Liver (tissue), 9 donors: Measurements from ENCODE around the gene RIMKLB. TPM values are rescaled to one million over a fixed set of nuclear protein-coding genes. Genes with fewer than 3 reads are reported as not detected.
A peak's percentile ranks its signal among the peaks of the same experiment; 100 is the strongest.

Experiments used
- DNase-seq: peaks from one replicate; pipeline ENCODE4 v3.0.0-alpha.2; 2017; ENCODE audit warnings: low spot score
- H3K27ac ChIP-seq, 2 donors: one replicate each; pipeline ENCODE4 v1.7.0; 2013; ENCODE audit warnings: inconsistent platforms in 2 of 2, low read length in 2 of 2, control low read depth in 1 of 2, low read depth in 1 of 2, mild to moderate bottlenecking in 1 of 2
- H3K27me3 ChIP-seq, 4 donors: one replicate each; pipeline versions ENCODE4 v1.6.1 to v1.7.0; 2013; ENCODE audit warnings: low read length in 3 of 4, inconsistent platforms in 1 of 4, mild to moderate bottlenecking in 1 of 4, moderate library complexity in 1 of 4; ENCODE audit not compliant: control insufficient read depth in 4 of 4, insufficient read depth in 4 of 4
- H3K36me3 ChIP-seq, 4 donors: one replicate each; pipeline versions ENCODE4 v1.6.1 to v1.7.0; 2013; ENCODE audit warnings: low read length in 3 of 4, mild to moderate bottlenecking in 3 of 4, low read depth in 1 of 4, moderate library complexity in 1 of 4; ENCODE audit not compliant: control insufficient read depth in 4 of 4, insufficient read depth in 3 of 4
- H3K4me1 ChIP-seq, 4 donors: one replicate each; pipeline versions ENCODE4 v1.6.1 to v1.7.0; 2013; ENCODE audit warnings: low read length in 3 of 4, mild to moderate bottlenecking in 3 of 4, moderate library complexity in 1 of 4; ENCODE audit not compliant: control insufficient read depth in 4 of 4, insufficient read depth in 4 of 4
- H3K4me3 ChIP-seq, 3 donors: one replicate each; pipeline versions ENCODE4 v1.6.1 to v1.7.0; 2013; ENCODE audit warnings: low read length in 3 of 3, control low read depth in 1 of 3, low read depth in 1 of 3, mild to moderate bottlenecking in 1 of 3
- H3K9ac ChIP-seq, 2 donors: one replicate each; pipeline ENCODE4 v1.7.0; 2013; ENCODE audit warnings: low read length in 2 of 2, mild to moderate bottlenecking in 2 of 2, moderate library complexity in 2 of 2, control low read depth in 1 of 2, low read depth in 1 of 2
- H3K9me3 ChIP-seq, 4 donors: one replicate each; pipeline versions ENCODE4 v1.6.1 to v1.7.0; 2013; ENCODE audit warnings: low read length in 3 of 4; ENCODE audit not compliant: control insufficient read depth in 4 of 4
- ATF3 ChIP-seq: IDR thresholded peaks from 2 replicates; pipeline ENCODE4 v1.6.1; 2016; ENCODE audit warnings: antibody characterized with exemption
- EGR1 ChIP-seq, 2 donors: IDR thresholded peaks; 2 replicates each; pipeline ENCODE4 v1.6.1; 2016 to 2018; ENCODE audit warnings: antibody characterized with exemption in 2 of 2, low read depth in 2 of 2
- FOXA1 ChIP-seq: IDR thresholded peaks from 2 replicates; pipeline ENCODE4 v1.6.1; 2016; ENCODE audit warnings: antibody characterized with exemption
- FOXA2 ChIP-seq: IDR thresholded peaks from 2 replicates; pipeline ENCODE4 v1.6.1; 2016; ENCODE audit warnings: antibody characterized with exemption
- GABPA ChIP-seq, 2 donors: IDR thresholded peaks in 1 of 2; conservative IDR thresholded peaks in 1 of 2; 2 replicates each; pipeline ENCODE4 v1.6.1; 2016; ENCODE audit warnings: antibody characterized with exemption in 2 of 2, mild to moderate bottlenecking in 1 of 2, moderate library complexity in 1 of 2
- HNF4A ChIP-seq, 2 donors: conservative IDR thresholded peaks; 2 replicates each; pipeline ENCODE4 v1.6.1; 2016; ENCODE audit warnings: antibody characterized with exemption in 2 of 2, mild to moderate bottlenecking in 2 of 2
- HNF4G ChIP-seq: IDR thresholded peaks from 2 replicates; pipeline ENCODE4 v1.6.1; 2016; ENCODE audit warnings: antibody characterized with exemption
- JUND ChIP-seq, 2 donors: IDR thresholded peaks; 2 replicates each; pipeline ENCODE4 v1.6.1; 2016; ENCODE audit warnings: antibody characterized with exemption in 2 of 2
- RAD21 ChIP-seq, 2 donors: IDR thresholded peaks; 2 replicates each; pipeline ENCODE4 v1.6.1; 2016; ENCODE audit warnings: antibody characterized with exemption in 2 of 2, mild to moderate bottlenecking in 2 of 2
- REST ChIP-seq: IDR thresholded peaks from 2 replicates; pipeline ENCODE4 v1.6.1; 2016; ENCODE audit warnings: antibody characterized with exemption, mild to moderate bottlenecking
- RXRA ChIP-seq, 2 donors: IDR thresholded peaks; 2 replicates each; pipeline ENCODE4 v1.6.1; 2017 to 2018; ENCODE audit warnings: antibody characterized with exemption in 2 of 2, mild to moderate bottlenecking in 1 of 2
- SP1 ChIP-seq: IDR thresholded peaks from 2 replicates; pipeline ENCODE4 v1.6.1; 2018; ENCODE audit warnings: antibody characterized with exemption, mild to moderate bottlenecking
- TAF1 ChIP-seq: conservative IDR thresholded peaks from 2 replicates; pipeline ENCODE4 v1.6.1; 2016; ENCODE audit warnings: antibody characterized with exemption, mild to moderate bottlenecking
- YY1 ChIP-seq: IDR thresholded peaks from 2 replicates; pipeline ENCODE4 v1.6.1; 2016; ENCODE audit warnings: antibody characterized with exemption, mild to moderate bottlenecking
- WGBS: extraction: QIAGEN DNeasy Blood & Tissue Kit; methylation state at CpG from one replicate; pipeline ENCODE4 v1.1.7; 2013; 5-methylcytosine and 5-hydroxymethylcytosine counted together
- polyA plus RNA-seq, 2 donors: library from polyadenylated mRNA; stranded (reverse) in 1 of 2; unstranded in 1 of 2; fragments of 200-250 nt in 1 of 2; fragments of >200 nt in 1 of 2; fragmentation: Nextera tagmentation in 1 of 2; extraction: Ambion mirVana in 1 of 2; gene quantifications; one replicate each; pipeline versions ENCODE4 v1.2.1 to v1.2.3, GENCODE V29; 2013 to 2015
- total RNA-seq, 2 donors: library from RNA; depleted of rRNA; stranded (reverse); fragments of >200 nt; gene quantifications; one replicate each; pipeline ENCODE4 v1.2.3, GENCODE V29; 2014
- TF ChIP-seq, protein P1 (sequence below): IDR thresholded peaks from 2 replicates; pipeline ENCODE4 v1.6.1; 2016; ENCODE audit warnings: antibody characterized with exemption
- TF ChIP-seq, protein P2 (sequence below): IDR thresholded peaks from 2 replicates; pipeline ENCODE4 v1.6.1; 2016; ENCODE audit warnings: antibody characterized with exemption
- TF ChIP-seq, protein P3 (sequence below): fragments of 150-350 bp; IDR thresholded peaks from 2 replicates; pipeline ENCODE4 v1.5.1; 2017; ENCODE audit warnings: improper control_type of control experiment, low read depth, low read length; ENCODE audit not compliant: missing input control
- donor health status: healthy.
- donor health status: healthy.
- donor health status: healthy.
- donor health status: healthy.
- donor health status: healthy.

Gene RIMKLB
- total and polyA plus RNA-seq, 4 donors = 1.6 to 9.5 (median 3.8) TPM

GRCh38 chr12:8822298-8822697 is 124.5 kb downstream of the RIMKLB start, which contains the start of gene A2ML1:
Gene A2ML1 (plus strand): TSS chr12:8822621. CDS start chr12:8822652, 31 bp downstream.
- H3K27ac ChIP-seq = no peak within 1 kb of the TSS
- H3K36me3 ChIP-seq = no peaks in the 10 kb centered on the region
- DNase-seq = no peak
- peaks cover 0 to 6% (median 0%) of the 10 kb centered on the region in 4 donors for H3K9me3 ChIP-seq
- no peaks in the 10 kb centered on the region for H3K27me3 ChIP-seq
- 96% methylated on average over 3 of the region's 3 CpGs for WGBS
- no peak for TF ChIP-seq SP1
- TF ChIP-seq, protein P1, sequence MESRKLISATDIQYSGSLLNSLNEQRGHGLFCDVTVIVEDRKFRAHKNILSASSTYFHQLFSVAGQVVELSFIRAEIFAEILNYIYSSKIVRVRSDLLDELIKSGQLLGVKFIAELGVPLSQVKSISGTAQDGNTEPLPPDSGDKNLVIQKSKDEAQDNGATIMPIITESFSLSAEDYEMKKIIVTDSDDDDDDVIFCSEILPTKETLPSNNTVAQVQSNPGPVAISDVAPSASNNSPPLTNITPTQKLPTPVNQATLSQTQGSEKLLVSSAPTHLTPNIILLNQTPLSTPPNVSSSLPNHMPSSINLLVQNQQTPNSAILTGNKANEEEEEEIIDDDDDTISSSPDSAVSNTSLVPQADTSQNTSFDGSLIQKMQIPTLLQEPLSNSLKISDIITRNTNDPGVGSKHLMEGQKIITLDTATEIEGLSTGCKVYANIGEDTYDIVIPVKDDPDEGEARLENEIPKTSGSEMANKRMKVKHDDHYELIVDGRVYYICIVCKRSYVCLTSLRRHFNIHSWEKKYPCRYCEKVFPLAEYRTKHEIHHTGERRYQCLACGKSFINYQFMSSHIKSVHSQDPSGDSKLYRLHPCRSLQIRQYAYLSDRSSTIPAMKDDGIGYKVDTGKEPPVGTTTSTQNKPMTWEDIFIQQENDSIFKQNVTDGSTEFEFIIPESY = no peak
- TF ChIP-seq RXRA (IDR thresholded peaks at IDR 0.05) = no peak
- TF ChIP-seq, protein P2, sequence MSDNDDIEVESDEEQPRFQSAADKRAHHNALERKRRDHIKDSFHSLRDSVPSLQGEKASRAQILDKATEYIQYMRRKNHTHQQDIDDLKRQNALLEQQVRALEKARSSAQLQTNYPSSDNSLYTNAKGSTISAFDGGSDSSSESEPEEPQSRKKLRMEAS = no peak
- TF ChIP-seq FOXA1 = no peak
- TF ChIP-seq GABPA (IDR thresholded peaks at IDR 0.05 in 1 of 2, conservative IDR thresholded peaks at IDR 0.05 in 1 of 2) = no peak
- TF ChIP-seq EGR1 (IDR thresholded peaks at IDR 0.05; ENCODE audit: low read depth in 2 of 2) = no peak
- TF ChIP-seq, protein P3, sequence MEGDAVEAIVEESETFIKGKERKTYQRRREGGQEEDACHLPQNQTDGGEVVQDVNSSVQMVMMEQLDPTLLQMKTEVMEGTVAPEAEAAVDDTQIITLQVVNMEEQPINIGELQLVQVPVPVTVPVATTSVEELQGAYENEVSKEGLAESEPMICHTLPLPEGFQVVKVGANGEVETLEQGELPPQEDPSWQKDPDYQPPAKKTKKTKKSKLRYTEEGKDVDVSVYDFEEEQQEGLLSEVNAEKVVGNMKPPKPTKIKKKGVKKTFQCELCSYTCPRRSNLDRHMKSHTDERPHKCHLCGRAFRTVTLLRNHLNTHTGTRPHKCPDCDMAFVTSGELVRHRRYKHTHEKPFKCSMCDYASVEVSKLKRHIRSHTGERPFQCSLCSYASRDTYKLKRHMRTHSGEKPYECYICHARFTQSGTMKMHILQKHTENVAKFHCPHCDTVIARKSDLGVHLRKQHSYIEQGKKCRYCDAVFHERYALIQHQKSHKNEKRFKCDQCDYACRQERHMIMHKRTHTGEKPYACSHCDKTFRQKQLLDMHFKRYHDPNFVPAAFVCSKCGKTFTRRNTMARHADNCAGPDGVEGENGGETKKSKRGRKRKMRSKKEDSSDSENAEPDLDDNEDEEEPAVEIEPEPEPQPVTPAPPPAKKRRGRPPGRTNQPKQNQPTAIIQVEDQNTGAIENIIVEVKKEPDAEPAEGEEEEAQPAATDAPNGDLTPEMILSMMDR = no peak
- TF ChIP-seq HNF4G = no peak
- TF ChIP-seq JUND (IDR thresholded peaks at IDR 0.05) = no peak
- no peak for TF ChIP-seq FOXA2
- no peak for TF ChIP-seq TAF1
- TF ChIP-seq YY1 = no peak
- no peak for TF ChIP-seq REST
- no peak within 1 kb of the TSS for H3K9ac ChIP-seq
- H3K4me1 ChIP-seq = no peaks in the 10 kb centered on the region
- H3K4me3 ChIP-seq = no peak within 1 kb of the TSS

DNA sequence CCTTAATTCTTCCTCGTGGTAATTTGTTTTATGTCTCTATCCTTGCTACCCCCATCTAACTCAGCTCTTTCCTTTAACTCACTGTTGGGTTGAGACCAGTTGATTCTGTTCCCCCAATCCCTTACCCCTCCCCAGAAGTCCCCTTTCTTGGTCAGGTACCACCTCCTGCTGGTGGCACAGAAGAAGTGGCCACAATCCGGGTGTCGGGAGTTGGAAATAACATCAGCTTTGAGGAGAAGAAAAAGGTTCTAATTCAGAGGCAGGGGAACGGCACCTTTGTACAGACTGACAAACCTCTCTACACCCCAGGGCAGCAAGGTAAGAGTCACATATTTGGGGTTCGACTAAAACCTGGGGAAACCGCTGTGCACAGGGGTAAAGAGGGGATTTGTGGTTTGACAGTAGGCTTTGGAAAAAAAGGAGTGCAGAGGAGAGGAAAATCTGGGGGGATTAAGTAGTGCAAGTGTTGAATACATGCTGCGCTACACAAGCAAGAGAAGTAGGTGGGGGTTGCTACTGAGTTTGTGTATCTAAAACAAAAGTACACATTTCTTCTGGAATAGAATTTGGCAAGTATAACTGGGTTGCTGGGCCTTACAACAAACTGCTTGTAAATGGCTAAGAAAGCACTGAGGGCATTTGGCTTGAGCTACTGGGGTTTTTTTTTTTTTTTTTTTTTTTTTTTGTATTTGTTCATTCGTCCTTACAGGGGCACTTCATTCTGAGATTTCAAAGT is 125.9 kb downstream of the RIMKLB start:
- H3K4me1 ChIP-seq = no peaks in the 10 kb centered on the region
- no peak for DNase-seq
- TF ChIP-seq RAD21 (IDR thresholded peaks at IDR 0.05) = peak; percentile 63 to 77
- no peak for TF ChIP-seq HNF4G
- no peak for TF ChIP-seq FOXA1
- TF ChIP-seq REST = no peak
- TF ChIP-seq HNF4A (conservative IDR thresholded peaks at IDR 0.05) = no peak
- TF ChIP-seq JUND (IDR thresholded peaks at IDR 0.05) = no peak
- TF ChIP-seq TAF1 = no peak
- no peak for TF ChIP-seq ATF3
- TF ChIP-seq EGR1 (IDR thresholded peaks at IDR 0.05; ENCODE audit: low read depth in 2 of 2) = no peak
- TF ChIP-seq, protein P3 = peak; percentile 23

More for the DNA sequence above, 125.9 kb downstream of the RIMKLB start:
- 37% methylated on average over 8 of the region's 8 CpGs for WGBS
- H3K4me3 ChIP-seq = no peak overlapping the region
- H3K36me3 ChIP-seq = no peaks in the 10 kb centered on the region
- no peaks in the 10 kb centered on the region for H3K27me3 ChIP-seq
- no peak overlapping the region for H3K27ac ChIP-seq
- peaks cover 0 to 6% (median 0%) of the 10 kb centered on the region in 4 donors for H3K9me3 ChIP-seq
- no peak overlapping the region for H3K9ac ChIP-seq
